KOPT-K1 (cell line): ENCODE data around the gene ADO.

Source experiments
- H3K27ac ChIP-seq: fragments of 200-600 bp; sonication (generic); 2 replicates; pipeline ENCODE4 v1.5.1; 2016; ENCODE audit warnings: antibody characterized with exemption, mild to moderate bottlenecking, low read depth, low read length; ENCODE audit not compliant: poor library complexity, severe bottlenecking
- H3K36me3 ChIP-seq: fragments of 200-600 bp; sonication (generic); 2 replicates; pipeline ENCODE4 v1.5.1; 2017; ENCODE audit warnings: antibody characterized with exemption, mild to moderate bottlenecking, low read length, moderate library complexity; ENCODE audit not compliant: insufficient read depth
- H3K9me3 ChIP-seq: fragments of 200-600 bp; sonication (generic); 2 replicates; pipeline ENCODE4 v1.5.1; 2017; ENCODE audit warnings: antibody characterized with exemption, low read length, mild to moderate bottlenecking; ENCODE audit not compliant: insufficient read depth, poor library complexity, severe bottlenecking

ADO gene

DNA sequence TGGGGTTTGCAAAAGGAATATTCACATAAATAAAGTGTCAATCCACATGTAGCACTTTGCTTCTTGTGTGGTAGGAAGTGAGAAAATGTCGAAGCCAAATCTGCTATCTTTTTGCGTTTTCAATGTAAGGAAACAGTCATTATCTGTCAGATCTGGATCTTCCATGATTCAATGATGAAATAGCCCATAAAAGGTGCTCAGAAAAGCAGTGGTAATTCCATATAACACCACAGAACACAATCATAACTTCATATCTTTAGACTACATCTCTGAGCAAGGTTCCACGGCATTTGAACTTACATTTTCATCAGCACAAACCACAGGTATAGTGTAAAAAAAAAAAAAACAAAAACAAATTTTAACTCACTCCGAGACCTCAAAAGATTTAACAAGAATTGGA lies 51.5 kb downstream of the ADO start:
- Histone ChIP-seq H3K36me3 (no peaks in the 10 kb centered on the region), H3K27ac (no peak overlapping the region), H3K9me3 (no peaks in the 10 kb centered on the region)
